ENCODE measurements around the gene OR8D2. TPM values are rescaled to one million over a fixed set of nuclear protein-coding genes. Genes with fewer than 3 reads are reported as not detected.
"Not testable (repeated sequence)": the region's sequence is repeated elsewhere in the genome, so short reads cannot be mapped to it uniquely, and the experiment has no call there.

Gene OR8D2
- total RNA-seq, 6 experiments from 2014 or later: not detected

- DNase-seq: no peak
- Mint-ChIP-seq H3K9me3 (peaks cover 41% of the 10 kb centered on the region), H3K27me3 (ENCODE audit: insufficient read depth) (no peaks in the 10 kb centered on the region), H3K4me1 (ENCODE audit: low read depth) (no peaks in the 10 kb centered on the region), H3K36me3 (ENCODE audit: low read depth) (no peaks in the 10 kb centered on the region), H3K4me3 (no peak overlapping the region), H3K27ac (no peak overlapping the region)
- no peak for TF ChIP-seq CTCF (IDR thresholded peaks at IDR 0.05)
Measured at GRCh38 chr11:124276081-124276480, 43.9 kb downstream of the OR8D2 start.

GRCh38 chr11:124274000-124274399 lies 46.0 kb downstream of the OR8D2 start:
- Mint-ChIP-seq H3K27ac (no peak overlapping the region), H3K27me3 (ENCODE audit: insufficient read depth) (no peaks in the 10 kb centered on the region), H3K4me1 (ENCODE audit: low read depth) (no peaks in the 10 kb centered on the region), H3K9me3 (peaks cover 30% of the 10 kb centered on the region), H3K4me3 (no peak overlapping the region), H3K36me3 (ENCODE audit: low read depth) (no peaks in the 10 kb centered on the region)
- no peak for DNase-seq
- TF ChIP-seq CTCF (IDR thresholded peaks at IDR 0.05): no peak

GRCh38 chr11:124270886-124271285 lies 49.1 kb downstream of the OR8D2 start:
- not testable (repeated sequence) for H3K36me3 Mint-ChIP-seq (ENCODE audit: low read depth); H3K4me1 Mint-ChIP-seq (ENCODE audit: low read depth); DNase-seq; H3K27ac Mint-ChIP-seq; H3K27me3 Mint-ChIP-seq (ENCODE audit: insufficient read depth); H3K4me3 Mint-ChIP-seq
- peaks cover 28% of the 10 kb centered on the region for H3K9me3 Mint-ChIP-seq

Other genes with a start within 250 kb of the OR8D2 start
- under 1 TPM in 1 of 6 experiments, not detected in 5; 0.14 TPM for gene VWA5A, start 204.7 kb downstream of the OR8D2 start, total RNA-seq (2021; fragmentation: NEBNext Ultra II Directional; extraction: Animal tissue kit (Norgen Biotek cat#: 25700))
- not detected for gene OR10D3, start 136.9 kb downstream of the OR8D2 start, total RNA-seq (2021; fragmentation: NEBNext Ultra II Directional; extraction: Animal tissue kit (Norgen Biotek cat#: 25700))
- gene OR8G1, start 79.1 kb downstream of the OR8D2 start, total RNA-seq (2021; fragmentation: NEBNext Ultra II Directional; extraction: Animal tissue kit (Norgen Biotek cat#: 25700)): not detected
- gene OR8G5, start 63.8 kb downstream of the OR8D2 start, total RNA-seq (2021; fragmentation: NEBNext Ultra II Directional; extraction: Animal tissue kit (Norgen Biotek cat#: 25700)): not detected
- gene OR8D1, start 6.2 kb downstream of the OR8D2 start, total RNA-seq (2021; fragmentation: NEBNext Ultra II Directional; extraction: Animal tissue kit (Norgen Biotek cat#: 25700)): not detected
- gene OR8B2, start 64.3 kb upstream of the OR8D2 start, total RNA-seq (2021; fragmentation: NEBNext Ultra II Directional; extraction: Animal tissue kit (Norgen Biotek cat#: 25700)): not detected
- gene OR8B3, start 78.8 kb upstream of the OR8D2 start, total RNA-seq (2021; fragmentation: NEBNext Ultra II Directional; extraction: Animal tissue kit (Norgen Biotek cat#: 25700)): not detected
- gene OR8B4, start 104.7 kb upstream of the OR8D2 start, total RNA-seq (2021; fragmentation: NEBNext Ultra II Directional; extraction: Animal tissue kit (Norgen Biotek cat#: 25700)): not detected
- gene OR8B8, start 125.5 kb upstream of the OR8D2 start, total RNA-seq (2021; fragmentation: NEBNext Ultra II Directional; extraction: Animal tissue kit (Norgen Biotek cat#: 25700)): not detected
- not detected for gene OR8B12, start 223.5 kb upstream of the OR8D2 start, total RNA-seq (2021; fragmentation: NEBNext Ultra II Directional; extraction: Animal tissue kit (Norgen Biotek cat#: 25700))
- gene OR8A1, start 249.8 kb upstream of the OR8D2 start, total RNA-seq (2021; fragmentation: NEBNext Ultra II Directional; extraction: Animal tissue kit (Norgen Biotek cat#: 25700)): not detected

All from HFFc6 (cell line).